HCT116 (cell line): Measurements from ENCODE around the gene CCDC197. TPM values are rescaled to one million over a fixed set of nuclear protein-coding genes. Genes with fewer than 3 reads are reported as not detected.

ENCODE experiments used
- ATAC-seq: fragments of 200-7000 bp; cut with Tn5 transposase; 2 replicates; pipeline ENCODE4 v1.9.1; 2020; ENCODE audit warnings: mild to moderate bottlenecking, moderate library complexity
- BruUV-seq: library from RNA; stranded (reverse); fragments of 400-500 nt; replicated peaks from 2 replicates; lab custom pipeline; 2021; lab: Mats Ljungman, UMichigan
- CTCF ChIA-PET: fragments of 300-600 bp; sonication (Branson Sonifier 250); formaldehyde crosslinking; loops from one replicate; lab custom pipeline; 2021; ENCODE audit warnings: antibody characterized with exemption; lab: Charles Lee
- POLR2A ChIA-PET: fragments of 300-600, 350-600 bp; sonication (Branson Sonifier 250); formaldehyde crosslinking; loops from one replicate; lab custom pipeline; 2021; ENCODE audit warnings: antibody characterized with exemption; lab: Charles Lee
- RAD21 ChIA-PET, 2 experiments: fragments of 300-600 bp; sonication (Branson Sonifier 250); formaldehyde crosslinking; loops; one replicate each; lab custom pipeline; 2023; ENCODE audit warnings: low total read pairs in 2 of 2; ENCODE audit not compliant: uncharacterized antibody in 2 of 2, unreplicated experiment in 2 of 2, low non-redundant PET in 1 of 2; lab: Charles Lee
- DNase-seq: peaks from one replicate; pipeline ENCODE4 v3.0.0-alpha.2; 2010; ENCODE audit warnings: low read depth, low spot score
- H2AFZ ChIP-seq: fragments of 200-600 bp; shearing (Covaris generic), sonication (generic); 2 replicates; pipeline ENCODE4 v1.6.1; 2017; ENCODE audit warnings: low read depth, mixed run types, mixed read lengths, antibody characterized with exemption, low read length; ENCODE audit not compliant: poor library complexity, severe bottlenecking
- H3K27ac ChIP-seq: 2 replicates; pipeline ENCODE4 v1.5.1; 2012; ENCODE audit warnings: low read depth, low read length
- H3K27me3 ChIP-seq: fragments of 200-600 bp; sonication (generic); 2 replicates; pipeline ENCODE4 v1.6.1; 2016; ENCODE audit warnings: mixed run types, low read length, mixed read lengths; ENCODE audit not compliant: insufficient read depth
- H3K36me3 ChIP-seq, 2 experiments: fragments of 200-500 bp in 1 of 2; fragments of 200-600 bp in 1 of 2; sonication (Bioruptor generic) in 1 of 2; sonication (generic) in 1 of 2; 2 replicates each; pipeline versions ENCODE4 v1.5.1 to v1.6.1; 2014 to 2016; ENCODE audit warnings: low read length in 2 of 2, inconsistent platforms in 1 of 2, mixed read lengths in 1 of 2, mixed run types in 1 of 2; ENCODE audit not compliant: insufficient read depth in 2 of 2, control insufficient read depth in 1 of 2
- H3K4me1 ChIP-seq, 2 experiments: fragments of 200-600 bp in 1 of 2; sonication (generic) in 1 of 2; 2 replicates each; pipeline versions ENCODE4 v1.5.1 to v1.6.1; 2012 to 2017; ENCODE audit warnings: low read length in 2 of 2, inconsistent platforms in 1 of 2, mild to moderate bottlenecking in 1 of 2, mixed read lengths in 1 of 2, mixed run types in 1 of 2, moderate library complexity in 1 of 2; ENCODE audit not compliant: insufficient read depth in 2 of 2, control insufficient read depth in 1 of 2
- H3K4me2 ChIP-seq: fragments of 200-600 bp; sonication (generic); 2 replicates; pipeline ENCODE4 v1.6.1; 2017; ENCODE audit warnings: mixed run types, low read length, mixed read lengths
- H3K4me3 ChIP-seq, 2 experiments: fragments of 200-600 bp in 1 of 2; sonication (generic) in 1 of 2; replicated peaks in 1 of 2; 2 replicates each; pipeline ENCODE4 v1.5.1; 2011 to 2016; ENCODE audit warnings: low read length in 2 of 2, control low read depth in 1 of 2, low read depth in 1 of 2, mild to moderate bottlenecking in 1 of 2, mixed read lengths in 1 of 2, mixed run types in 1 of 2
- H3K79me2 ChIP-seq: fragments of 200-600 bp; sonication (generic); 2 replicates; pipeline ENCODE4 v1.6.1; 2017; ENCODE audit warnings: mild to moderate bottlenecking, mixed run types, low read length, moderate library complexity, mixed read lengths; ENCODE audit not compliant: insufficient read depth
- H3K9ac ChIP-seq: fragments of 200-600 bp; sonication (generic); 2 replicates; pipeline ENCODE4 v1.6.1; 2016; ENCODE audit warnings: low read length, mixed read lengths
- H3K9me2 ChIP-seq: fragments of 200-600 bp; sonication (generic), shearing (Covaris generic); 2 replicates; pipeline ENCODE4 v1.6.1; 2017; ENCODE audit warnings: mixed run types, mild to moderate bottlenecking, moderate library complexity; ENCODE audit not compliant: insufficient read depth
- H3K9me3 ChIP-seq, 2 experiments: fragments of 200-500 bp in 1 of 2; fragments of 200-600 bp in 1 of 2; sonication (Bioruptor generic) in 1 of 2; sonication (generic) in 1 of 2; 2 replicates each; pipeline ENCODE4 v1.6.1; 2014 to 2017; ENCODE audit warnings: low read length in 2 of 2, mixed read lengths in 2 of 2, inconsistent platforms in 1 of 2, low read depth in 1 of 2, mild to moderate bottlenecking in 1 of 2, mixed run types in 1 of 2, moderate library complexity in 1 of 2; ENCODE audit not compliant: control insufficient read depth in 1 of 2, insufficient read depth in 1 of 2
- H4K20me1 ChIP-seq: fragments of 200-600 bp; sonication (generic), shearing (Covaris generic); 2 replicates; pipeline ENCODE4 v1.6.1; 2017; ENCODE audit warnings: mixed run types, mild to moderate bottlenecking, moderate library complexity; ENCODE audit not compliant: insufficient read depth
- CBX3 ChIP-seq: IDR thresholded peaks from 2 replicates; pipeline ENCODE4 v1.6.1; 2012; ENCODE audit warnings: low read depth
- EZH2 ChIP-seq: fragments of 200-600 bp; sonication (generic); IDR thresholded peaks from 2 replicates; pipeline ENCODE4 v1.6.1; 2017; ENCODE audit warnings: antibody characterized with exemption, mixed run types
- EZH2phosphoT487 ChIP-seq: fragments of 200-600 bp; IDR thresholded peaks from 2 replicates; pipeline ENCODE4 v1.6.1; 2018; ENCODE audit warnings: antibody characterized with exemption, borderline replicate concordance
- POLR2A ChIP-seq: IDR thresholded peaks from 2 replicates; pipeline ENCODE4 v1.7.0; 2011; ENCODE audit warnings: borderline replicate concordance; ENCODE audit not compliant: insufficient read depth, insufficient read length; ENCODE audit errors: extremely low read depth
- POLR2AphosphoS5 ChIP-seq: IDR thresholded peaks from 2 replicates; pipeline ENCODE4 v1.6.1; 2011; ENCODE audit warnings: mild to moderate bottlenecking, low read depth, low read length, moderate library complexity
- RAD21 ChIP-seq: IDR thresholded peaks from 2 replicates; pipeline ENCODE4 v1.6.1; 2012; ENCODE audit warnings: low read depth, mild to moderate bottlenecking
- TCF7L2 ChIP-seq: IDR thresholded peaks from 2 replicates; pipeline ENCODE4 v1.7.0; 2011; ENCODE audit warnings: borderline replicate concordance, inconsistent platforms; ENCODE audit not compliant: insufficient read depth, insufficient read length; ENCODE audit errors: extremely low read depth
- ZNF274 ChIP-seq: fragments of 200-500 bp; sonication (Bioruptor generic); IDR thresholded peaks from 2 replicates; pipeline ENCODE4 v1.6.1; 2014; ENCODE audit warnings: mild to moderate bottlenecking, low read depth, low read length, inconsistent platforms
- intact Hi-C: fragments of 100-400 bp; cut with micrococcal nuclease; formaldehyde crosslinking; loops from 2 replicates; pipeline ENCODE4 v1.10.0; 2022
- total RNA-seq: library from RNA; stranded (reverse); gene quantifications from one replicate; pipeline ENCODE4 v1.2.1, GENCODE V29; 2021; ENCODE audit not compliant: unreplicated experiment
- TF ChIP-seq, protein P1 (sequence below), 3 experiments: fragments of 200-600 bp in 1 of 3; sonication (generic) in 1 of 3; IDR thresholded peaks in 2 of 3; conservative IDR thresholded peaks in 1 of 3; 2 replicates each; pipeline ENCODE4 v1.5.1; 2012 to 2017; ENCODE audit warnings: low read depth in 2 of 3, low read length in 2 of 3, antibody characterized with exemption in 1 of 3, borderline replicate concordance in 1 of 3, control low read depth in 1 of 3, mild to moderate bottlenecking in 1 of 3, mixed read lengths in 1 of 3, mixed run types in 1 of 3, moderate library complexity in 1 of 3; ENCODE audit not compliant: insufficient read depth in 1 of 3

Gene CCDC197
- total RNA-seq, 1 experiment from 2014 or later = not detected

DNA sequence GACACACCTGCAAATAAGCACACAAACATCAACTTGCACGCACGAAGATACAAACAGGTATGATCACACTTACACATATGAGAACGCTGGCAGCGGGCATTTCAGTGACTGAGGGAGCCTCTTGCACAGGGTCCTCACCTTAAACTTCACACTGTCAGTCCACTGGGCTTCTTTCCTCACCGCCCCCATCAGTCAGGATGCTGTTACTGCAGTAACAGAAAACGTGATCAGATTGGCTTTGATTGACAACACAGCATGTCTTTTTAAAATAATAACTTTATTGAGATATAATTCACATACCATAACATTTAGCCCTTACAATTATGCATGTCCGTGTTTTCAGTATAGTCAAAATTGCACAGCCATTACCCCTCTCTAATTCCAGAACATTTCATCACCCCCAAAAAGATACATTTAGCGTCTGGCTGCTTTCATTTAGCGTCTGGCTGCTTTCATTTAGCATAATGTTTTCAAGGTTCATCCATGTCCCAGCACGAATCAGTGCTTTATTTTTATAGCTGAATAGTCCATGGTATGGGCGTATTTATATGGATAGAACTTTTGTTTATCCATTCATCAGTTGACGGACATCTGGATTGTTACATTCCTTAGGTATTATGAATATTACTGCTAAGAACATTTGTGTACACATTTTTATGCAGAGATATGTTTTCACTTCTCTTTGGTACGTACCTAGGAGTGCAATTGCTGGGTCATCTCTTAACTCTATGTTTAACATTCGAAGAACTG is 8.4 kb downstream of the CCDC197 start:
- Histone ChIP-seq H3K4me1 (peaks cover 0 to 6% of the 10 kb centered on the region in 2 experiments; a peak in 2 of 4 replicates), H3K9ac (no peak overlapping the region), H3K4me2 (no peak overlapping the region), H4K20me1 (no peaks in the 10 kb centered on the region), H3K79me2 (no peaks in the 10 kb centered on the region), H3K4me3 (no peak overlapping the region), H3K9me3 (no peaks in the 10 kb centered on the region), H2AFZ (no peak overlapping the region), H3K9me2 (no peaks in the 10 kb centered on the region), H3K27ac (no peak overlapping the region), H3K36me3 (no peaks in the 10 kb centered on the region), H3K27me3 (no peaks in the 10 kb centered on the region)
- RAD21 ChIA-PET = interaction anchor here in 1 of 2 experiments (1.6 kb wide), 1 partner anchor 66 kb away, joined by 3 read pairs; no protein-coding TSS in a partner anchor
- TF ChIP-seq EZH2 = no peak
- TF ChIP-seq, protein P1, sequence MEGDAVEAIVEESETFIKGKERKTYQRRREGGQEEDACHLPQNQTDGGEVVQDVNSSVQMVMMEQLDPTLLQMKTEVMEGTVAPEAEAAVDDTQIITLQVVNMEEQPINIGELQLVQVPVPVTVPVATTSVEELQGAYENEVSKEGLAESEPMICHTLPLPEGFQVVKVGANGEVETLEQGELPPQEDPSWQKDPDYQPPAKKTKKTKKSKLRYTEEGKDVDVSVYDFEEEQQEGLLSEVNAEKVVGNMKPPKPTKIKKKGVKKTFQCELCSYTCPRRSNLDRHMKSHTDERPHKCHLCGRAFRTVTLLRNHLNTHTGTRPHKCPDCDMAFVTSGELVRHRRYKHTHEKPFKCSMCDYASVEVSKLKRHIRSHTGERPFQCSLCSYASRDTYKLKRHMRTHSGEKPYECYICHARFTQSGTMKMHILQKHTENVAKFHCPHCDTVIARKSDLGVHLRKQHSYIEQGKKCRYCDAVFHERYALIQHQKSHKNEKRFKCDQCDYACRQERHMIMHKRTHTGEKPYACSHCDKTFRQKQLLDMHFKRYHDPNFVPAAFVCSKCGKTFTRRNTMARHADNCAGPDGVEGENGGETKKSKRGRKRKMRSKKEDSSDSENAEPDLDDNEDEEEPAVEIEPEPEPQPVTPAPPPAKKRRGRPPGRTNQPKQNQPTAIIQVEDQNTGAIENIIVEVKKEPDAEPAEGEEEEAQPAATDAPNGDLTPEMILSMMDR (IDR thresholded peaks at IDR 0.05 in 2 of 3, conservative IDR thresholded peaks at IDR 0.05 in 1 of 3; ENCODE audit: borderline replicate concordance in 1 of 3, insufficient read depth in 1 of 3, low read depth in 2 of 3, low read length in 2 of 3) = peak; percentile 24 to 62 (median 56); a peak in 5 of 6 replicates
- TF ChIP-seq RAD21 = peak; percentile 12; the same call in 1 of the 2 replicates
- DNase-seq (no peak), ATAC-seq (peak; percentile 58)
- no TSS peak for BruUV-seq
- intact Hi-C loops = loop anchor here (10.0 kb wide), 1 partner anchor 351 kb away; no protein-coding TSS in a partner anchor
- POLR2A ChIA-PET = no interaction called here
- CTCF ChIA-PET = interaction anchor here (10.4 kb wide), 1 partner anchor 64 kb away, joined by 121 read pairs; no protein-coding TSS in a partner anchor

- intact Hi-C loops = loop anchor here (10.0 kb wide), 1 partner anchor 353 kb away; no protein-coding TSS in a partner anchor
- no peaks in the 10 kb centered on the region for H3K9me2 ChIP-seq
- no peaks in the 10 kb centered on the region for H4K20me1 ChIP-seq
- H3K4me1 ChIP-seq = peaks cover 2 to 6% of the 10 kb centered on the region in 2 experiments; a peak in 1 of 4 replicates
- no peaks in the 10 kb centered on the region for H3K9me3 ChIP-seq
- H2AFZ ChIP-seq = no peak overlapping the region
- no peak overlapping the region for H3K4me2 ChIP-seq
- TF ChIP-seq POLR2A (no peak), RAD21 (no peak), EZH2phosphoT487 (no peak), CBX3 (no peak), TCF7L2 (no peak), ZNF274 (no peak), POLR2AphosphoS5 (no peak)
- no peaks in the 10 kb centered on the region for H3K27me3 ChIP-seq
- ATAC-seq (no peak), DNase-seq (no peak)
- no peak overlapping the region for H3K27ac ChIP-seq
- no peak overlapping the region for H3K9ac ChIP-seq
- no peaks in the 10 kb centered on the region for H3K79me2 ChIP-seq
- BruUV-seq = no TSS peak
- POLR2A ChIA-PET = no interaction called here
- H3K36me3 ChIP-seq = no peaks in the 10 kb centered on the region
- CTCF ChIA-PET = no interaction called here
- RAD21 ChIA-PET = no interaction called here
- H3K4me3 ChIP-seq = no peak overlapping the region
Observed at GRCh38 chr14:94008234-94008633, 11.1 kb downstream of the CCDC197 start.
